GM19455 (cell line): ENCODE measurements around the gene ARHGAP9.
"Not testable (repeated sequence)": the region's sequence is repeated elsewhere in the genome, so short reads cannot be mapped to it uniquely, and the experiment has no call there.

Experiments
- ATAC-seq: cut with Tn5 transposase; IDR thresholded peaks from one replicate; pipeline ENCODE4 v1.9.1; 2021; ENCODE audit not compliant: unreplicated experiment

ARHGAP9 gene

DNA sequence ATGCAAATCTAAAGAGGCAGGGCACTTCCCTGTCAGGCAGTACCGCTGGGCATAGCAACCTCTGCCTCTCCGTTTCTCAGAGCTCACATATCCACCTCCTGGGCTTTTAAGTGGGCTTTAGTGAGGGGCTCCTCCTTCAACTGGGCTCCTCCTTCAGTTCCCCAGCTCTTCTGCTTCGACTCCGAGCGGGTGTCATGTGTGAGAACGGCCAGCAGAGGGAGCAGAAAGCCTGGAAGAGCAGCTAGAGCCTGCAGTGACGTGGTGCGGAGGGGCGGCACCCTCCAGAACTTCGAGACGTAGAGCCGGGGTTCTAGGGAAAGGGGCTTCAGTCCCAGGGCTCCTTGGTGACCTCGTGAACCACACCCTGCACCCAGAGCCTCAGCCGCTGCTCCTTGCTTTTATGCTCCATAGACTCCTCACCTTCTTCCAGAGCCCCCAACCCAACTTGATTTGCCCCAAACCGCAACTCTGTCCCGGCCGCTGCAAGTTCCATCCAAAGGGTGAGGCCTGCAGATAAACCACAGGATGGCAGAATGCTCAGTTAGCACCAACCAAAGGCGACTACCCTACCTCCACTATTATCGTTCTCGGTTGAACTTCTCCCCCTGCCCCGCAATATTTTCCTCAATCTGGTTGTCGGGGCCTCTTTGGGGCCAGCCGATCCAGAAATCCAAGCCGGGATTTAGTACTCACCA, 20.5 kb downstream of the ARHGAP9 start:
- peak; percentile 52 for ATAC-seq

DNA sequence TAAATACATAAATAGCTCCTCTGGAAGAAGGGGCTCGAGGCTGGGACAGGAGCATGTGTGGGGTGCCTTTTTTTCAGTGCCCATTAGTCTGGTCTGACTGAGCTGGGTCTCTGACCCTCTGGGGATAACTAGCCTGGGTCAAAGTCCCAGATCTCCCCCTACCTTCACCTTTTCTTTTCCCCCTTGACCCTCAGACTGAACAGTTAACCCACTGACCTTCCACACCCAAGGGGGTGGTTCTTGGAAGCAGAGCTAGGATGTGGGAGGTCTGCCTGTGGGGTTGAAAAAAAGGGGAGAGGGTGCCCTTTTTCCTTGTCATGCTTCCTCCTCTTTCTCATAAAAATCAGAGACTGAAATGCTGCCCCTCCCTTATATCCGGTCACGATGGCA, 21.0 kb downstream of the ARHGAP9 start:
- no peak for ATAC-seq

DNA sequence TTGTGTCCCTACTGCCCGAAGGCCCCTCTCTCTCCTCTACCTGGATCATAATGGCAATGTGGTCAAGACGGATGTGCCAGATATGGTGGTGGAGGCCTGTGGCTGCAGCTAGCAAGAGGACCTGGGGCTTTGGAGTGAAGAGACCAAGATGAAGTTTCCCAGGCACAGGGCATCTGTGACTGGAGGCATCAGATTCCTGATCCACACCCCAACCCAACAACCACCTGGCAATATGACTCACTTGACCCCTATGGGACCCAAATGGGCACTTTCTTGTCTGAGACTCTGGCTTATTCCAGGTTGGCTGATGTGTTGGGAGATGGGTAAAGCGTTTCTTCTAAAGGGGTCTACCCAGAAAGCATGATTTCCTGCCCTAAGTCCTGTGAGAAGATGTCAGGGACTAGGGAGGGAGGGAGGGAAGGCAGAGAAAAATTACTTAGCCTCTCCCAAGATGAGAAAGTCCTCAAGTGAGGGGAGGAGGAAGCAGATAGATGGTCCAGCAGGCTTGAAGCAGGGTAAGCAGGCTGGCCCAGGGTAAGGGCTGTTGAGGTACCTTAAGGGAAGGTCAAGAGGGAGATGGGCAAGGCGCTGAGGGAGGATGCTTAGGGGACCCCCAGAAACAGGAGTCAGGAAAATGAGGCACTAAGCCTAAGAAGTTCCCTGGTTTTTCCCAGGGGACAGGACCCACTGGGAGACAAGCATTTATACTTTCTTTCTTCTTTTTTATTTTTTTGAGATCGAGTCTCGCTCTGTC, 22.8 kb downstream of the ARHGAP9 start:
- no peak for ATAC-seq

DNA sequence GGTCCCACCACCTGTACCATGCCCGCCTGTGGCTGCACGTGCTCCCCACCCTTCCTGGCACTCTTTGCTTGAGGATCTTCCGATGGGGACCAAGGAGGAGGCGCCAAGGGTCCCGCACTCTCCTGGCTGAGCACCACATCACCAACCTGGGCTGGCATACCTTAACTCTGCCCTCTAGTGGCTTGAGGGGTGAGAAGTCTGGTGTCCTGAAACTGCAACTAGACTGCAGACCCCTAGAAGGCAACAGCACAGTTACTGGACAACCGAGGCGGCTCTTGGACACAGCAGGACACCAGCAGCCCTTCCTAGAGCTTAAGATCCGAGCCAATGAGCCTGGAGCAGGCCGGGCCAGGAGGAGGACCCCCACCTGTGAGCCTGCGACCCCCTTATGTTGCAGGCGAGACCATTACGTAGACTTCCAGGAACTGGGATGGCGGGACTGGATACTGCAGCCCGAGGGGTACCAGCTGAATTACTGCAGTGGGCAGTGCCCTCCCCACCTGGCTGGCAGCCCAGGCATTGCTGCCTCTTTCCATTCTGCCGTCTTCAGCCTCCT, 23.4 kb downstream of the ARHGAP9 start:
- ATAC-seq: no peak

DNA sequence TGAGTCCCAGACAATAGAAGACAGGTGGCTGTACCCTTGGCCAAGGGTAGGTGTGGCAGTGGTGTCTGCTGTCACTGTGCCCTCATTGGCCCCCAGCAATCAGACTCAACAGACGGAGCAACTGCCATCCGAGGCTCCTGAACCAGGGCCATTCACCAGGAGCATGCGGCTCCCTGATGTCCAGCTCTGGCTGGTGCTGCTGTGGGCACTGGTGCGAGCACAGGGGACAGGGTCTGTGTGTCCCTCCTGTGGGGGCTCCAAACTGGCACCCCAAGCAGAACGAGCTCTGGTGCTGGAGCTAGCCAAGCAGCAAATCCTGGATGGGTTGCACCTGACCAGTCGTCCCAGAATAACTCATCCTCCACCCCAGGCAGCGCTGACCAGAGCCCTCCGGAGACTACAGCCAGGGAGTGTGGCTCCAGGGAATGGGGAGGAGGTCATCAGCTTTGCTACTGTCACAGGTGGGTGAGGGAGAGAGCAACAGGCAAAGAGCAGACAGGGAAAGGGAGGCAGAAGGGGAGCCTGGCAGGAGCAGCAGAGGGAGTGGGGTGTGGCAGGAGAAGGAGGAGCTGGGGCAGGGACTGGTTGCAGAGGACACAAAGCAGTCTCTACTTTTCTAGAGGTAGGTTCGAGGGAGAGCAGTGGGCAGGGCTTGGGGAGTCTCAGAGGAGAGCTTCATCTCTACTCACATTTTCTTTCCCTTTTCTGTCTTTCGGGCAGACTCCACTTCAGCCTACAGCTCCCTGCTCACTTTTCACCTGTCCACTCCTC, 24.1 kb downstream of the ARHGAP9 start:
- ATAC-seq: no peak

DNA sequence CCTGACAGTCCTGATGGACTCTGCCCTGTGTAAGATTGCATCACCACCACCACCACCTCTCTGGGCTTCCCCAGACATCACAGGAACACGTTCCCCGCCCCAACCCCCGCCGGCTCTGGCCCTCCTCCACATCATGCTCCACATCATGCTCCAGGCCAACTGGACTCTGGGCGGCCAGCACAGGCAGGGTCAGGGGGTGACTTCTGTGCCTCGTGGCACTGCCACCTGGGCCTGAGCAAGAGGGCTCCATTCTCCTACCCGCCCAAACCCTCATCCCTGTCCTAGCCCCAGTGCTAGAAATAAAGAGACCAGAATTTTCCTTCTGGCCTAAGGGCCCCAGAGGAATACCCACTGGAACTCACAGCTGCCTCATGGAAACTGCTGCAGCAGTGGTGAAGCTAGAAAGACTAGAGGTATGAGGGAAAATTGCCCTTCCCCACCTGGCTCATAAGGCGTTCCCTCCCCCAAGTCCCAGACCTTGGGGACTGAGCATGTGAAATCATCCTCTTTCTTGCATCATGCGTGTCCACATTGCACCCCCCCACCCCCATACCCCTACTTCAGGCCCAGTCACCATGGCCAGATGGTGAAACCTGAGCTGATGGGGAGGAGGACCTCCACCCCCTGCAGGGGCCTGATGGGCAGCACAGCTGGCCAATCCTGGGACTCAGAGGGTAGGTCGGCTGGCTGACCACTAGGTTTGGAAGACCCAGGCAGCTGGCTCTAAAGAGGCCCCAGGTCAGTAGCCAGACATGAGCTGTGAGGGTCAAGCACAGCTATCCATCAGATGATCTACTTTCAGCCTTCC, 24.9 kb downstream of the ARHGAP9 start, which contains the start of gene INHBE:
Gene INHBE, plus strand, starts transcription at position 742 of the 808 bp plus-strand sequence. CDS start 230 bp downstream, outside the sequence.
- ATAC-seq: no peak

DNA sequence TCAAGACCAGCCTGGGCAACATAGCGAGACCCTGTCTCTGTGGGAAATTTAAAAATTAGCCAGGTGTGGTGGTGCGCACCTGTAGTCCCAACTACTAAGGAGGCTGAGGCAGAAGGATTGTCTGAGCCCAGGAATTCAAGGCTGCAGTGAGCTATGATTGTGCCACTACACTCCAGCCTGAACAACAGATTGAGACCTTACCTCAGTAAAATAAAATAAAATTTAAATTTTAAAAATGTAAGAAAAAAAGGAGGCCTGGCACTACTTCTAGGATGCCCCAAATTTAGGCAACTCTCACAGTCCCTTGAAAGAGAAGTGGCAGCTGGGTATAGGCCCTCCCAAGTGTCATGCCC, 25.5 kb downstream of the ARHGAP9 start:
- ATAC-seq: no peak

DNA sequence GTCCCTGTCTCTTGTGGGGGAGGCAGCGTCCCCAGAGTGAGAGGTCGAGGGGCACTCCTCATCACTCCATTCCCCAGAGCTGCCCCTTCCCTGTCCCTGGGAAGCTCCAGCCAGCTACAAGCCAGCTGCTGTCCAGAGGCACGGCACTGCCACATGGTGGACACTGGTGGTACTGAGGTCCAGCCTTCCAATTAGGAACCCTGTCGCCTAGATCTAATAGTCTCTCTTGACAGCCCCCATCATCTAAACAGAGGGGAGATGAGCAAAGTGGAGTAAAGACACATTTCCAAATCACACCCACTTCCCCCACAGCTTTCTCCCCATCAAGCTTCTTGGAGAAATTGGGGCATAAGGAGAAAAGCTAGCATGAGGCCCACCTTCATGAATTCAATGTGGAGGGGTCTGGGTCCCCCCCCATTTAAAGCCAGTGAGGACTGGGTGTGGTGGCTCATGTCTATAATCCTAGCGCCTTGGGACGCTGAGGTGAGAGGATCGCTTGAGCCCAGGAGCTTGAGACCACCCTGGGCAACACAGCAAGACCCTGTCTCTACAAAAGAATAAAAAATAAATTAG, 26.6 kb downstream of the ARHGAP9 start:
- peak; percentile 58 for ATAC-seq

DNA sequence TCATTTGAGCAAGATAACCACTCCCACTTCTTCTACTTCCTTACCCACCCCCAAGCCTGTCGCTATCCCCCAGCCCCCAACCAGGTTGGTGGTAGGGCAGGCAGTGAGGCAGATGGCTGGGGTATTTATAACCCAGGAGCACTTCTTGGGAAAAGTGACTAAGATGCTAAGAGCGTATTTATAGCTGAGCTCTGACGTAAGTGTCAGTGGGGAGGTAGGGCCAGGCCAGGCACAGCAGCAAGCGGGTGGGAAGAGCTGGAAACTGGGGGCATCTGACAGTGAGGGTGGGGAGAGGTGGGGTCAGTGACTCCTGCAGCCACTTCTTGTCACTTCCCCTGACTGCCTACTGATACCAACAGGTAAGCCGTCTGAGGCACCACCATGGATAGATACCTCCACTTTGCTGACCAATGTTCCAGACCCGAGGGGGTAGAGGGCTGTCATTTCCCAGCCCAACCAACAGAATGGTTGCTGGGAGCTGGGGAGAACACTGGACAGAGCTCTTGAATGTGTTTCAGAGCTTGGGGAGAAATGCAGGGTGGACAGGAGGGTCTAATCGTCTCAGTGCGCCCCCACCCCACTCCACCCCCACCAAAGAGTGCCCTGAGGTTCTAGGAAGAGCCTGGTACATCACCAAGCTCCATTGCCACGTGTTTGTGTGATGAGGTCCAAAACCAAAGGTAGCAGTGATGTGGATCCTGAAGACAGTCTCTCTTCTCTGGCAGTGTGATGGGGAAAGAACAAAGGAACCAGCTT, 27.3 kb downstream of the ARHGAP9 start:
- ATAC-seq: no peak

DNA sequence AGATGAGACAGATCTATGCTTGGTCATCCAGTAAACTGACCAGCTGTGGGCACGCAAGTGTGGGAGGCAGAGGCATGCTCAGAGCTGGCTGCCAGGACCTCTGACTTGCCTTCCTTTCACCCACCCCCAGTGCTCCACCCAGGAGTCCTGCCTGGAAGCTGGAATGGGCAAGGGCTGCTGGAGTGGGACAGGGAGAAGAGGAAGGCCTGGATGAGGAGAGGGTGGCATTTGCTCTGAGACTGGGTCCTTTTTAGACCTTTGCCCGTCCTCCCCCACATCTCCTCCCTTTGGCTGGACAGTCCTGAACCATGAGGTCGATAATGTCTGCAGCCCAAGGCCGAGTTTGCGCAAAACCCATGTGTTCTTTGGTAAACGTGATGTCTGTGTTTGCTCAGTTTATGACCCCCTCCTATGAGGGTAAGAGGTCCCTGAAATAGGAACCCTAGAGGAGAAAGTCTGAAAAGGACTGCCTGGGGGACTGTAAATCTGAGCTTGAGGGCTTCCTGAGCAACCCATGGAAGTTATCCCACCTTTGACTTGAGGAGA, 28.4 kb downstream of the ARHGAP9 start:
- no peak for ATAC-seq

DNA sequence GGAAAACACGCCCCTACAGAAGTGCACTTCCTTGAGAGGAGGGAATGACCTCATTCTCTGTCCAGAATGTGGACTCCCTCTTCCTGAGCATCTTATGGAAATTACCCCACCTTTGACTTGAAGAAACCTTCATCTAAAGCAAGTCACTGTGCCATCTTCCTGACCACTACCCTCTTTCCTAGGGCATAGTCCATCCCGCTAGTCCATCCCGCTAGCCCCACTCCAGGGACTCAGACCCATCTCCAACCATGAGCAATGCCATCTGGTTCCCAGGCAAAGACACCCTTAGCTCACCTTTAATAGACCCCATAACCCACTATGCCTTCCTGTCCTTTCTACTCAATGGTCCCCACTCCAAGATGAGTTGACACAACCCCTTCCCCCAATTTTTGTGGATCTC, 29.6 kb downstream of the ARHGAP9 start:
- no peak for ATAC-seq

DNA sequence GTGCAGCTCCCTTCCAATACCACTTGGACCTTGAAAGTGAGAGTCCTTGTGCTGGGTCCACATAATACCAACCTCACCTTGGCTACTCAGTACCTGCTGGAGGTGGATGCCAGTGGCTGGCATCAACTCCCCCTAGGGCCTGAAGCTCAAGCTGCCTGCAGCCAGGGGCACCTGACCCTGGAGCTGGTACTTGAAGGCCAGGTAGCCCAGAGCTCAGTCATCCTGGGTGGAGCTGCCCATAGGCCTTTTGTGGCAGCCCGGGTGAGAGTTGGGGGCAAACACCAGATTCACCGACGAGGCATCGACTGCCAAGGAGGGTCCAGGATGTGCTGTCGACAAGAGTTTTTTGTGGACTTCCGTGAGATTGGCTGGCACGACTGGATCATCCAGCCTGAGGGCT, 30.3 kb downstream of the ARHGAP9 start:
- ATAC-seq: no peak

DNA sequence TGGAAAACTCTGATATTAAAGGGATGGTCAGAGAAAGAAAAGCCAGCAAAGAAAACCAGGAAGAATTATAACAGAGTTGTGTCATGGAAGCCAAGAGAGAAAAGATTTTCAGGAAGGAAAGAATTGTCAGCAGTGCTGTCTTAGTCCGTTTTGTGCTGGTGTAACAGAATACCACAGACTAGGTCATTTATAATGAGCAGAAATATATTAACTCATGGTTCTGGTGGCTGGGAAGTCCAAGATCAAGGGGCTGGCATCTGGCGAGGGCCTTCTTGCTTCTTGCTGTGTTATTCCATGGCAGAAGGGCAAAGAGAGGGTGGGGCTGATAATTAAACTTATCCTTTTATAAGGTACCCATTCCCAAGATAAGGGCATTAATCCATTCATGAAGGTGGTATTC, 31.0 kb downstream of the ARHGAP9 start:
- no peak for ATAC-seq

DNA sequence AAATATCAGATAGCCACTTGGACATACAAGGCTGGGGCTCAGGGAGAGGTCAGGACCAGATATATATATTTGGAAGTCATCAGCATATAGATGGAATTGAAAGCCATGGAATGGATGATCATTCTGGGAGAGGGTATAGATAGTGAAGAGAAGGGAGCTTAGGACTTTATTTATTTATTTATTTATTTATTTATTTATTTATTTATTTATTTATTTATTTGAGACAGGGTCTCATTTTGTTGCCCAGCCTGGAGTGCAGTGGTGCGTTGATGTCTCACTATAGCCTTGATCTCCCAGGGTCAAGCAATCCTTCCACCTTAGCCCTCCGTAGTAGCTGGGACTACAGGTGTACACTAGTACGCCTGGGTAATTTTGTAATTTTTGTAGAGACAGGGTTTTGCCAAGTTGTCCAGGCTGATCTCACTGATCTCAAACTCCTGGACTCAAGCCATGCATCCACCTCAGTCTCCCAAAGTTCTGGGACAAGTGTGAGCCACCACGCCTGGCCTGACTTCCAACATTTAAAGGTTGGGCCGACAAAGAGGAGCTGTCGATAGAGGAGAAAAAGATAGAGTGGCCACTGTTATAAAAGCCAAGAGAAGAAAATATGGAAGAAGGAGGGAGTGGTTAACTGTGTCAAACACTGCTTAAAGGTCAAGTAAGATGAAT, 33.2 kb downstream of the ARHGAP9 start:
- no peak for ATAC-seq

DNA sequence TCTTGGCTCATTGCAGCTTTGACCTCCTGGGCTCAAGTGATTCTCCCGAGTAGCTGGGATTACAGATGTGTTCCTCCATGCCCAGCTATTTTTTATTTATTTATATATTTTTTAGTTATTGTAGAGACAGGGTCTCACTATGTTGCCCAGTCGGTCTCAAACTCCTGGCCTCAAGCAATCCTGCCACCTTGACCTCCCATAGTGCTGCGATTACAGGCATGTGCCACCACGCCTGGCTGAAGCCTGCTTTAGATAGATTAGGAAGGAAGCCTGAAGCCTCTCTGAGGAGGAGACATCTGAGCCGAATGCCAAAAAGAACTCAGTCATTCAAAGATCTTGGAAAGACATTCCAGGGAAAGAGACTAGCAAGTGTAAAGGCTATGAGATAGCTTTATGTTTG, 34.9 kb downstream of the ARHGAP9 start:
- ATAC-seq: no peak

DNA sequence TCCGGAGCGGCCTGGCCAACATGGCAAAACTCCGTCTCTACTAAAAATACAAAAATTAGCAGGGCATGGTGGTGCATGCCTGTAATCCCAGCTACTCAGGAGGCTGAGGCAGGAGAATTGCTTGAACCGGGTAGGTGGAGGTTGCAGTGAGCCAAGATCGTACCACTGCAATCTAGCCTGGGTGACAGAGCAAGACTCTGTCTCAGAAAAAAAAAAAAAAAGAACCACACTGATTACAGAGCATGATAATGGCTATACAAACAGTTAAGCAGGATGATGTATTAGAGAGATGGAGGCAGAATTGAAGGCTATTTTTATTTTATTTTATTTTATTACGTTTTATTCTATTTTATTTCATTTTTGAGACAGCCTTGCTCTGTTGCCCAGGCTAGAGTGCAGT, 35.3 kb downstream of the ARHGAP9 start:
- not testable (repeated sequence) for ATAC-seq

DNA sequence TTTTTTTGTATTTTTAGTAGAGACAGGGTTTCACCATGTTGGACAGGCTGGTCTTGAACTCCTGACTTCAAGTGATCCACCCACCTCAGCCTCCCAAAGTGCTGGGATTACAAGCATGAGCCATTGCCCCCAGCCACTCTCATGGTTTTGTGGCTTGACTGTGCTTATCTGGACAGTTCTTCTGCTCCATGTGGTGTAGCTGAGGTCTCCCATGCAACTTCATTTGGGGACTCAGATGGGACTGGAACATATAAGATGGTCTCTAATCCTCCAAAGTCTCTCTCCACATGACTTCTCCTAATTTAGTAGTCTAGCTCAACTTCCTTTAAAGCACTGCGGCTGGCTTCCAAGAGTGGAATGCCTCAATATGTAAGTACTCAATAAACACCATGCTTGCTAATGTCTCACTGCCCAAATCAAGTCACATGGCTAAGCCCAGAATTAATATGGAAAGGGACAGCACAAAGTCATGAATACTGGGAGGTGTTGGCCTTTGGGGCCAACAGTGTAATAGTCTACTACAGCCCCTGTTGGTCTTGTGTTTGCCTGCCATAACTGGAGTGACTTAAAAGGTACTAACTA, 37.7 kb downstream of the ARHGAP9 start:
- ATAC-seq: no peak

DNA sequence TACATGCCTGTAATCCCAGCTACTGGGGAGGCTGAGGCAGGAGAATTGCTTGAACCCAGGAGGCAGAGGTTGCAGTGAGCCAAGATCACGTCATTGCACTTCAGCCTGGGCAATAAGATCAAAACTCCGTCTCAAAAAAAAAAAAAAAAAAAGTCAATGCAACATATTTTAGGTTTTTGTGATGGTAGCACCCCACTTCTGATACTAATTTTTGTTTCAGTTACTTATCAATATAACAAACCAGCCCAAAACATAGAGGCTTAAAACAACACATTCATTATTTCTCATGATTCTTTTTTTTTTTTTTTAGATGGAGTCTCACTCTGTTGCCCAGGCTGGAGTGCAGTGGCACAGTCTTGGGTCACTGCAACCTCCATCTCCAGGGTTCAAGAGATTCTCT, 38.3 kb downstream of the ARHGAP9 start:
- ATAC-seq: not testable (repeated sequence)
